ENCODE results near the gene SND1.

Gene SND1

GRCh38 chr7:128057909-128058308 lies 405.9 kb downstream of the SND1 start:
- DNase-seq = no peak

GRCh38 chr7:128059143-128059988 lies 407.4 kb downstream of the SND1 start:
- no peak for DNase-seq

DNA sequence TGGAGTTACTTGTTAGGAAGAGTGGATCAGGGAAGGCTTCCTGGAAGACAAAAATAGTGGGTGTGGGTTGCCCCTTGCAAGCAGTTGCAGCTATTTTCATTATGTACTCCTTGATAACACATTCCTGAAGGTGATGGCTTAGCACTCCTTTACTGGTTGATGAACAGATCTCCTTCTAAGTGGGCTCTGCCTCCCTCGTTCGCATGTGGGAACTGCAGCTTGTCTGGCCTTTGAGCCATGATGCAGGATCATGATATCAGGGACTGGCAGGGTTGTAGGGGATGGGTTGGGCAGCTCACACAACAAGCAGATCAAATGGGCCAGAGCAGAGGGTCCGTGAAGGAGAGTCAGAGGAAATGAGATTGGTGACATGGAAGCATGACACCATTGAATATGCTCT lies 408.0 kb downstream of the SND1 start:
- no peak for DNase-seq

DNA sequence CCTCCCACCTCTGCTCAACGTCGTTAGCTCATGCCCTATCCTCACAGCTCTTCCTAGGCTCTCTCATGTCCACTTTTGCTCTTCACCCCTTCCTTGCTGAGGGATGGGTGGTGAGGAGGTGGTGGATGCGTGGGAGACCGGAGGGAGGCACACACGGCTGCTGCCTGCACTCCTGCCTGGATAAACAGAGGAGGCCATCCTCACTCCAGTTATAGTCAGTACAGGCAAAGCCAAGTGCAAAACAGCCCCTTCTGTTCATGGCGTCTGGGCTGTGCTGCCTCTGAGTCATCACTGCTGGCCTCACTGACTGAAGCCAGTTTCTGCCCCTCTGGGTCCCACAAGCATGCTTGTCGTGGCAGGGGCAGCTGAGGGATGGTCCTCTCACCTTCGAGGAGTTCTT lies 411.1 kb downstream of the SND1 start:
- DNase-seq = no peak

GRCh38 chr7:128065872-128066271 lies 413.9 kb downstream of the SND1 start:
- DNase-seq = no peak

GRCh38 chr7:128066395-128066794 lies 414.4 kb downstream of the SND1 start:
- no peak for DNase-seq

GRCh38 chr7:128066858-128067257 lies 414.9 kb downstream of the SND1 start:
- DNase-seq = no peak

DNA sequence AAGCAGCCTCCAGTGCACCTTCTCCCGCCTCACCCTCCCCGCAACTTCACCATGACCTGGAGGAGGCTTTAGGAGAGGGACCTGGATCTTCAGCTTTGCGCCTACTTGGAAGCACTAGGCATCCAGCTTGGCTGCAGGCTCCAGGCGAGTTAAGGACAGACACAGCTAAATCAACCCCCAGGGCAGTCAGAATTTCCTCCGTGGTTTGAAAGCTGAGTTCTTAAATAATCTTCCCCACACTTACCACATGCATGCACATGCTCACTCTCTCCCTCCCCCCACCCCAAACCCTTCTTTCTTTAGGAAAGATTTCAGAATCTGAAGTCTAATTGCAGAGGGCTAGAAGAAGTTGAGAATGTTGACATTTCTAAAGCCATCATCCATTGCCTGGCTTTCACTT lies 416.0 kb downstream of the SND1 start:
- no peak for DNase-seq

- DNase-seq = no peak
Observed at GRCh38 chr7:128068785-128069184, 416.8 kb downstream of the SND1 start.

DNA sequence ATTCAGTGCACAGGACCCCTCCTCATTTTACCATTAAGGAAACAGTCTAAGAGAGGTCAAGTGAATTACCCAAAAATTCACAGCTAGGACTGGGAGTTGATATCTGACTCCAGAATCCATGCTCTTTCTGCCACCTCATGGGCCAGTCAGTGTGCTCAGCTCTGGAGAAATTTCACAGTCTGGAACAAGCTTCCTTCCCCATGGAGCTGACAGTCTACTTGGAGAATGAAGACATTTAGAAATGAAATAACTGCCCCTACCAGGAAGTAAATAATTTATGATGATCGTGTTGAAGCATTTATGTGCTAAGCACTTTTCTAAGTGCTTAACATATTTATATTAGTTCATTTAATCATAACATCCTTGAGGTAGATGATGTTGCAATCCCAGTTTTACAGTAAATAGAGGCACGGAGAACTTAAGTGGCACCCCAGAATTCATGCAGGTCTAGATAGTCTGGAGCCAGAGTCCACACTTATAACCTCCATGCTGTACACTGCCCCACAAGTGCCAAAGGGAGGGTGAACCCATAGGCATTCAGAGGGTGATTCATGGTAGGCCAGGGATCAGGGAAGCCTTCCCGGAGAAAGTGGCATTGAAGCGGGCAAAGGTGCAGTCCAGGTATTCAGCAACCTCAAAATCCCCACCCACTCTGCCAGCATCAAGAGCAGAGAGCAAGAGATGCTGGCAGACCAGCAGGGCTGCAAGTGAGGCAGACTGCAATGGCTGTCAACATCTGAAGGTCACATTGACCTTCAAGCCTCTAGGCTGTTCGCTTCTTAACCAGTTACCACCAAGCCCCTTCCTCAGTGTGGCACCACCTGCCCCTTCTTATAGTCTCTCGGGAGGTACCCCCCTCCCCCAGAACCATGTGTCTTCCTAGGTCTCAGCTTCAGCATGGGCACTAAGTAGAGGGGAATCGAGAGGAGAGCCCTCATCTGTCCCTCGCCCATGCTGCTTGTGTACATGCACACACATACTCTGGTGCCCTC lies 417.7 kb downstream of the SND1 start:
- no peak for DNase-seq

DNA sequence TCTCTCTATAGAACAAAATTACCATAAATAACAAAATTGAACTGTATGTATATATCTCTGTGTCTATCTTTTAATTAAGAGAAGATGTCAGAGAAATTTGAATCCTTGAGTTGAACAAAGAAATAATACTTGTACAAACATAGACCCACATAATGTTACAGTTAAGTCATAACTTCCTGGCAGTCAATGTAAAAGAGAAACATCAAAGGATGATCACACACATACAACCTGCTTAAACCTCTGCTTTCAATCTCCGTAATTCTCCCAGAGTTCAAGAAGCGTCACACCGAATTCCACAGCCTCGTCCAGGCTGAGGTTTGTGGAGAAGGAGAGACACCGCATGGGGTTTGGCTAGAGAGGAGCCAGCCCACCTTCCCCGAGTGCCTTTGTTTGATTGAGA lies 419.4 kb downstream of the SND1 start:
- no peak for DNase-seq

DNA sequence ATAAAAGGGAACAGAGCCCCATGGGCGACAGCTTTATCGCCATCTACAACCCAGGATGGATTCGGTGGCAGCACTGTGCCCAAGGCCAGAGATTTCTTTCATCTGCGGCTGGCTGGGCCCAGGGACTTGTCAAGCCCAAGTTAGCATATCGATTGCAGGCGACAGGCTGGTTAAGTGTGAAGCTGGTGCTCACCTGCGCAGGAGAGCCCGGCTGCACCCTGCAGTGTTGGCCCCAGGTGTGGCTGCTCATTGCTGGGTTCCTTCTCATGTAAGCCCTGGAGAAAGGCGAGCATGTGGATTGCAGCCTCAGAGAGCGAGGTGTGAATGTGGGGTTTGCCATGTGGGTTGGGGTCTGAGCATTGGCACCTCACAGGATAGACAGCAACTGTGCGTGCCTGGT lies 419.8 kb downstream of the SND1 start:
- DNase-seq = no peak

GRCh38 chr7:128073671-128074310 lies 421.8 kb downstream of the SND1 start:
- DNase-seq = no peak

GRCh38 chr7:128074336-128074735 lies 422.3 kb downstream of the SND1 start:
- no peak for DNase-seq

DNA sequence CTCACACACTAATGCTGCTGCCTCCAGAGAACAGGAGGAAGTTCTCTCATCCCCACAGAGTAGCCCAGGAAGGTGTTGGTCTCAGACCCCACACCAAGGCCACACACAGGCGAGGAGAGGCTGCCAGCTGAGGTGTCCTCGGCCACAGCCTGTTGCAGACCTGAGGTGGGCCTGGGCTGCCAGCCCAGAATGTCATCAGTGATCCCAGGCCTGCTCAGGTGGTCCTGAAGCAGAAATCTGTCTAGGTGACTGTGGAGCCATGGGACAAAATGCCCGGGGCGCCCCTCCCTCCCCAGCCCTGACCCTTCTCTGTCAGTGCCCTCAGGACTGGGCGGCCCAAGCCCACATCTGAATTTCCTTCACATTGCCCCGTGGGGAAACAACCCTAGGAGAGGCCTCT lies 422.7 kb downstream of the SND1 start:
- DNase-seq = no peak

DNA sequence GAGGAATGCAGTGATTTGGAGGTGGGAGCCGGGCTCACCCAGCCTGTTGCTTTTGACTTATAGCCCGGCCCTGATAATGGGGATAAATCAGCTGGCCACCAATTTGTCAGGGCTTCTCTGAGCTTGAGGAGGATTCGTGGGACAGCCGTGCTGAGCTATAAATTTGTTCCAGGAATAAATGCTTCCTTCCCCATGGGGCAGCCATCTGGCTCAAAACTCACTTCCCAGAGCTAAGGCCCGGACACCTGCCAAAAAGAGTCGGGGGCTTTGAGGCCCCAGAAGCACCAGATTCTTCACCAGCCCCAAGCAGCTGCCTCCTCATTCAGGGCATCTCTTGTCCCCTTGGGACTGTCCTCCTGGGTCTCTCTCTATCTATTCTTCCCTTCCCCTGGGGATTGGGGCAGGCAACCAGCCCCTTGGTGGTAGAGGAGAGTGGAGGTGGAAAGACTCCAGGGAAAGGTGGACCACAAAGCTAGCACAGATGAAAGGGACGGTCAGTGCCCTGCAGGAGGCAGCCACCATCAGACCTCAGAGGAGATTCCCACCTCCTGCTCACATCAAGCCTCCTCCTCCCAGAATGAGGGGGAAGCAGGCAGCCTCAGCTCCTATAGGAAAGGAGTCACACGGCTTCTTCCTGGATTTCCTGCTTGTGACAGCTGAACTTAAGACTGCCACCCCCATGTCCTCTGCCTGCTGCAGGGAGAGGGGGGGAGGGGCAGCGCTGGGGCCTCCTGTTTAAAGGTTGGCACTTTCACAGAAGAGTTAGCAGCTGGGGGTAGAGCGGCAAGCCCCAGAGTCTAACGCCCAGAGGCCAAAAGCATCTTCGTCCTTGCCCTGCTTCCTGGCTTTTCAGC lies 423.5 kb downstream of the SND1 start:
- peak; percentile 14 for DNase-seq

GRCh38 chr7:128076196-128076795 lies 424.3 kb downstream of the SND1 start:
- no peak for DNase-seq

GRCh38 chr7:128076796-128077271 lies 424.8 kb downstream of the SND1 start:
- no peak for DNase-seq

GRCh38 chr7:128078309-128078708 lies 426.3 kb downstream of the SND1 start:
- DNase-seq = no peak

GRCh38 chr7:128080169-128080568 lies 428.2 kb downstream of the SND1 start:
- DNase-seq = no peak

DNA sequence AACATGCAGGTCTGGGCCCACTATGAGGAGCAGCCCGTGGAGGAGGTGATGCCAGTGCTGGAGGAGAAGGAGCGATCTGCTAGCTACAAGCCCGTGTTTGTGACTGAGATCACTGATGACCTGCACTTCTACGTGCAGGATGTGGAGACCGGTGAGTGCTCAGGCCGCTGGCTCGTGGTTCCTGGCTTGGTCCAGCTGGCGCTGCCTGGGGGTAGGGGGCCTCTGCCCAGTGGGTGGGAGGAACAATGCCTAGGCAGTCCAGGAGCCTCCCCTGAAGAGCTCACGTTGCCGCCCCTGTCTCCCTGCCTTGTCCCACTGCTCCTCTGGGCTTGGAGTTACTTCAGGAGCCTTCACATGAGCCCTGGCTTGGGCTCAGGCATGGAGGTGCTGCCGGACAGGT lies 429.4 kb downstream of the SND1 start:
- DNase-seq = no peak

DNA sequence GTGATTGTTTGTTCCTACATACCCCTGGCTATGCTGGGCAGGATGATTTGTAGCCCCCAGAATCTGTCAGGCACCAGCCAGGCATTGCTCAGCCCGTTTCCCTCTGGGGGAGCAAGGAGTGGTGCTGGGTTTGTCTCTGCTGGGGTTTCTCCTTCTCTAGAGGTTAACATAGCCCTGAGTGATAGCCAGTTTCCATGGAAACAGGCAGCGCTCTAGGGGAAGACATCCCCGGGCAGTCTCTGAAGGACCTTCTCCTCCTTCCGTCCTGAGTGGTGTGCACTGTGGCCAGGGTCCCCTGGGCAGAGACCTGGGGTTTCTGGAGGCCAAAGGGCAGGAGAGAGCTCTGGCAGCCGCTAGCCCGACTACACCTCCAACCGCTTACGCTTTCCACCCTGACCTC lies 429.8 kb downstream of the SND1 start:
- DNase-seq = no peak
